GM19467 (cell line): ENCODE measurements around the gene RTL1.

Experiments used
- ATAC-seq: cut with Tn5 transposase; IDR thresholded peaks from one replicate; pipeline ENCODE4 v1.9.1; 2021; ENCODE audit warnings: mild to moderate bottlenecking, moderate library complexity; ENCODE audit not compliant: unreplicated experiment

Gene RTL1

GRCh38 chr14:100903672-100904185, at the start of gene RTL1:
TSS of gene RTL1 (minus strand) at chr14:100903722. CDS start at chr14:100884788, 18,934 bp downstream.
- ATAC-seq: no peak

GRCh38 chr14:100950024-100950423, 46.5 kb upstream of the RTL1 start:
- no peak for ATAC-seq

- ATAC-seq: no peak
Observed at GRCh38 chr14:100944052-100944451, 40.5 kb upstream of the RTL1 start.

- no peak for ATAC-seq
Observed at GRCh38 chr14:100930270-100930669, 26.7 kb upstream of the RTL1 start.

- ATAC-seq: no peak
Observed at GRCh38 chr14:100915560-100915959, 12.0 kb upstream of the RTL1 start.

GRCh38 chr14:100914597-100915021, 11.1 kb upstream of the RTL1 start:
- no peak for ATAC-seq

GRCh38 chr14:100911665-100912316, 8.3 kb upstream of the RTL1 start:
- no peak for ATAC-seq

- no peak for ATAC-seq
Observed at GRCh38 chr14:100910888-100911664, 7.6 kb upstream of the RTL1 start.

- ATAC-seq: no peak
Observed at GRCh38 chr14:100909439-100909838, 5.9 kb upstream of the RTL1 start.

- no peak for ATAC-seq
Observed at GRCh38 chr14:100907240-100907639, 3.7 kb upstream of the RTL1 start.

- ATAC-seq: no peak
Observed at GRCh38 chr14:100906420-100906819, 2.9 kb upstream of the RTL1 start.

- no peak for ATAC-seq
Observed at GRCh38 chr14:100905166-100905565, 1.6 kb upstream of the RTL1 start.

GRCh38 chr14:100904307-100905087, 975 bp upstream of the RTL1 start:
- ATAC-seq: no peak

- no peak for ATAC-seq
Observed at GRCh38 chr14:100903134-100903468, 421 bp downstream of the RTL1 start.

- no peak for ATAC-seq
Observed at GRCh38 chr14:100902295-100903133, 1.0 kb downstream of the RTL1 start.

- ATAC-seq: no peak
Observed at GRCh38 chr14:100901391-100902183, 1.9 kb downstream of the RTL1 start.

GRCh38 chr14:100900837-100901390, 2.6 kb downstream of the RTL1 start:
- no peak for ATAC-seq

GRCh38 chr14:100899884-100900771, 3.4 kb downstream of the RTL1 start:
- ATAC-seq: no peak
